HG03064 (cell line): Measurements from ENCODE around the gene VWF.

Experiments used
- ATAC-seq: cut with Tn5 transposase; IDR thresholded peaks from one replicate; pipeline ENCODE4 v1.9.1; 2021; ENCODE audit warnings: low read depth; ENCODE audit not compliant: unreplicated experiment

The VWF gene

GRCh38 chr12:6080149-6081045 lies 44.1 kb downstream of the VWF start:
- no peak for ATAC-seq

GRCh38 chr12:6078398-6079096 lies 45.9 kb downstream of the VWF start:
- ATAC-seq: no peak

- no peak for ATAC-seq
These were observed 46.8 kb downstream of the VWF start for GRCh38 chr12:6077692-6078083.

GRCh38 chr12:6076776-6077691 lies 47.4 kb downstream of the VWF start:
- ATAC-seq: no peak

- no peak for ATAC-seq
These were observed 48.1 kb downstream of the VWF start for GRCh38 chr12:6076346-6076745.

GRCh38 chr12:6074979-6075585 lies 49.4 kb downstream of the VWF start:
- ATAC-seq: no peak

GRCh38 chr12:6074427-6074826 lies 50.0 kb downstream of the VWF start:
- no peak for ATAC-seq

- no peak for ATAC-seq
These were observed 51.0 kb downstream of the VWF start for GRCh38 chr12:6073426-6073825.

- no peak for ATAC-seq
These were observed 52.1 kb downstream of the VWF start for GRCh38 chr12:6072302-6072752.

- ATAC-seq: no peak
These were observed 52.9 kb downstream of the VWF start for GRCh38 chr12:6071589-6071988.

- ATAC-seq: no peak
These were observed 53.8 kb downstream of the VWF start for GRCh38 chr12:6070472-6071257.

- ATAC-seq: no peak
These were observed 54.9 kb downstream of the VWF start for GRCh38 chr12:6069437-6070093.

GRCh38 chr12:6068227-6068626 lies 56.2 kb downstream of the VWF start:
- no peak for ATAC-seq

GRCh38 chr12:6067152-6067916 lies 57.1 kb downstream of the VWF start:
- ATAC-seq: no peak

- ATAC-seq: no peak
These were observed 57.8 kb downstream of the VWF start for GRCh38 chr12:6066651-6067050.

GRCh38 chr12:6065863-6066199 lies 58.6 kb downstream of the VWF start:
- no peak for ATAC-seq

- ATAC-seq: no peak
These were observed 59.2 kb downstream of the VWF start for GRCh38 chr12:6065131-6065862.
